Breast epithelium (tissue), 4 donors: ENCODE measurements around the gene FHOD3. TPM values are rescaled to one million over a fixed set of nuclear protein-coding genes. Genes with fewer than 3 reads are reported as not detected.

Source experiments
- DNase-seq, 2 donors: peaks; one replicate each; pipeline ENCODE4 v3.0.0-alpha.2; 2019; ENCODE audit warnings: low spot score in 2 of 2
- H3K27ac ChIP-seq, 2 donors: fragments of 200-600 bp; sonication (generic) in 1 of 2; one replicate each; pipeline ENCODE4 v1.5.1; 2016 to 2019; ENCODE audit warnings: mild to moderate bottlenecking in 1 of 2
- H3K27me3 ChIP-seq, 2 donors: fragments of 200-600 bp; sonication (generic) in 1 of 2; one replicate each; pipeline versions ENCODE4 v1.5.1 to v1.6.0; 2017 to 2019; ENCODE audit warnings: control low read depth in 1 of 2, mild to moderate bottlenecking in 1 of 2
- H3K36me3 ChIP-seq: fragments of 200-600 bp; one replicate; pipeline ENCODE4 v1.5.1; 2019
- H3K4me1 ChIP-seq, 2 donors: fragments of 200-600 bp; sonication (generic); one replicate each; pipeline ENCODE4 v1.5.1; 2016 to 2019; ENCODE audit warnings: control low read depth in 1 of 2
- H3K4me3 ChIP-seq, 3 donors: fragments of 200-600 bp; sonication (generic); 1 replicate in 2 of 3; 2 replicates in 1 of 3; pipeline ENCODE4 v1.5.1; 2016 to 2019; ENCODE audit warnings: mild to moderate bottlenecking in 3 of 3, moderate library complexity in 2 of 3
- H3K9me3 ChIP-seq, 2 donors: fragments of 200-600 bp; sonication (generic) in 1 of 2; one replicate each; pipeline ENCODE4 v1.5.1; 2016 to 2019; ENCODE audit warnings: control low read depth in 1 of 2
- CTCF ChIP-seq, 3 donors: fragments of 450-650 bp; IDR thresholded peaks; one replicate each; pipeline ENCODE4 v1.5.1; 2016 to 2017; ENCODE audit warnings: antibody characterized with exemption in 3 of 3, mild to moderate bottlenecking in 3 of 3, moderate library complexity in 3 of 3
- POLR2A ChIP-seq: fragments of 450-650 bp; IDR thresholded peaks from one replicate; pipeline ENCODE4 v1.6.1; 2016; ENCODE audit warnings: antibody characterized with exemption, mild to moderate bottlenecking, moderate library complexity
- POLR2AphosphoS5 ChIP-seq, 3 donors: sonication (generic); formaldehyde crosslinking; IDR thresholded peaks; one replicate each; pipeline ENCODE4 v1.6.1; 2017; ENCODE audit warnings: antibody characterized with exemption in 3 of 3
- intact Hi-C: fragments of 100-400 bp; cut with DNase I; formaldehyde crosslinking; loops from one replicate; pipeline ENCODE4 v1.15.1; 2023; ENCODE audit warnings: low total_unique reads
- total RNA-seq, 3 donors: library from RNA; depleted of rRNA; stranded (reverse); fragments of >200 nt; gene quantifications; one replicate each; pipeline ENCODE4 v1.1.0, GENCODE V29; 2016

FHOD3 gene
- total RNA-seq, 3 donors from 2014 or later: 1.9 to 13.1 (median 13.0) TPM

GRCh38 chr18:36672437-36673344 lies 375.2 kb downstream of the FHOD3 start:
- TF ChIP-seq POLR2AphosphoS5 (IDR thresholded peaks at IDR 0.05) (no peak), CTCF (IDR thresholded peaks at IDR 0.05) (no peak), POLR2A (no peak)
- peak in 1 of 2 donors; percentile 80 for DNase-seq
- Histone ChIP-seq H3K36me3 (no peaks in the 10 kb centered on the region), H3K27ac (peak overlapping the region; percentile 71 to 79), H3K27me3 (no peaks in the 10 kb centered on the region), H3K4me1 (no peaks in the 10 kb centered on the region), H3K9me3 (peaks cover 0 to 11% of the 10 kb centered on the region in 2 donors), H3K4me3 (peak overlapping the region; percentile 5 to 44 (median 35))
- intact Hi-C loops: no loop called here

DNA sequence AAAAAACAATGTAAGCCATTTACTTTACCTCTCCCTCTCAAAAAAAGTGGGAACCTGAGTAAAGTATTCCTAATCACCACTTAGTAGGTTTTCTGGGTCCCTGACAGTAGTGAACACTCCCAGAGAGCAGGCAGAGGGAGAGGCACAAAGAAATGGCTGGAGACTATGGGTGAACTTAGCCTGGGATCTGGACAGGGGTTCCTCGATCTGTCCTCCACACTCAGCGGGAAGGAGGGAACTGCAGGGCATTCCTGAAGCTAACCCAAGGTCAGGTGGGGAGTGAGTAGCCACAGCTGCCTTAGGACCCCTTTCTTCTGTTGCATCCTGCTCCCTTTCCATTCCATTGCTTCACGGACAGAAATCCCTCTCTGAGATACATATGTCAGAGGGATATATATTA lies 375.9 kb downstream of the FHOD3 start:
- Histone ChIP-seq H3K4me3 (no peak overlapping the region), H3K9me3 (peaks cover 0 to 11% of the 10 kb centered on the region in 2 donors), H3K27ac (peak overlapping the region; percentile 71 to 79), H3K27me3 (no peaks in the 10 kb centered on the region), H3K4me1 (no peaks in the 10 kb centered on the region), H3K36me3 (no peaks in the 10 kb centered on the region)
- intact Hi-C loops: no loop called here
- no peak for TF ChIP-seq POLR2A
- TF ChIP-seq CTCF (IDR thresholded peaks at IDR 0.05): no peak
- no peak for TF ChIP-seq POLR2AphosphoS5 (IDR thresholded peaks at IDR 0.05)
- DNase-seq: no peak

DNA sequence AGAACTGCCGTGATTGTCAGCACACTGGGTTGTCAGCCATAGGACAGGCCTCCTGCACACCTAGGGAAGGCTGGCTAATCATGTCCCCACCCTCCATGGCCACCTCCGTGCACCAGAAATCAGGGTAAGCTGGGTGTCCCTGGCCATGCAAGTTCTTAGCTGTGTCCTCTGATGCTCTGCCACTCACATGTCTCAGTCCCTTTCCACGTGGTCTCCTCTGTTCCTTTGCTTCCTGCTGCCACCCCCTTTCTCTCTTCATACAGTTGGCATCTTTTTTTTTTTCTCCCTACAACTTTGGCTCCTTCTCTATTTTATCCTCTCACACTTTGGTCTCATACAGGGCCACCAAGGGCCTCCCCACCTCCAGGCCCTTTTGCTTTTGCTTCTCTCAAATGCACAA lies 377.6 kb downstream of the FHOD3 start:
- Histone ChIP-seq H3K4me1 (no peaks in the 10 kb centered on the region), H3K9me3 (peaks cover 0 to 11% of the 10 kb centered on the region in 2 donors), H3K4me3 (no peak overlapping the region), H3K36me3 (no peaks in the 10 kb centered on the region), H3K27ac (peak overlapping the region in 1 of 2 donors; percentile 41), H3K27me3 (no peaks in the 10 kb centered on the region)
- no peak for TF ChIP-seq CTCF (IDR thresholded peaks at IDR 0.05)
- no peak for TF ChIP-seq POLR2A
- no peak for TF ChIP-seq POLR2AphosphoS5 (IDR thresholded peaks at IDR 0.05)
- intact Hi-C loops: no loop called here
- DNase-seq: no peak

- TF ChIP-seq POLR2A (no peak), CTCF (IDR thresholded peaks at IDR 0.05) (no peak), POLR2AphosphoS5 (IDR thresholded peaks at IDR 0.05) (no peak)
- no peaks in the 10 kb centered on the region for H3K4me1 ChIP-seq
- no peak for DNase-seq
- no peak overlapping the region for H3K4me3 ChIP-seq
- no peaks in the 10 kb centered on the region for H3K27me3 ChIP-seq
- intact Hi-C loops: no loop called here
- peaks cover 0 to 11% of the 10 kb centered on the region in 2 donors for H3K9me3 ChIP-seq
- H3K27ac ChIP-seq: no peak overlapping the region
- H3K36me3 ChIP-seq: no peaks in the 10 kb centered on the region
These were observed 378.0 kb downstream of the FHOD3 start for GRCh38 chr18:36675542-36675941.

- H3K4me1 ChIP-seq: no peaks in the 10 kb centered on the region
- H3K27ac ChIP-seq: no peak overlapping the region
- intact Hi-C loops: no loop called here
- no peaks in the 10 kb centered on the region for H3K27me3 ChIP-seq
- H3K4me3 ChIP-seq: no peak overlapping the region
- no peak for DNase-seq
- peaks cover 0 to 11% of the 10 kb centered on the region in 2 donors for H3K9me3 ChIP-seq
- no peaks in the 10 kb centered on the region for H3K36me3 ChIP-seq
- TF ChIP-seq CTCF (IDR thresholded peaks at IDR 0.05) (no peak), POLR2AphosphoS5 (IDR thresholded peaks at IDR 0.05) (no peak), POLR2A (no peak)
These were observed 379.1 kb downstream of the FHOD3 start for GRCh38 chr18:36676629-36677028.
